ENCODE measurements around the gene C11orf16. TPM values are rescaled to one million over a fixed set of nuclear protein-coding genes. Genes with fewer than 3 reads are reported as not detected.

C11orf16 gene
- total and polyA plus RNA-seq, 2 of the 4 experiments (the other 2 are of a cell fraction): not detected

- H4K8ac ChIP-seq (ENCODE audit: low read depth in 2 of 2, low read length in 2 of 2): no peak overlapping the region
- no peak overlapping the region for H3K4ac ChIP-seq (ENCODE audit: low read depth, low read length)
- in situ Hi-C loops (cut with MboI; ENCODE audit: low sequenced_read_pairs): no loop called here
- H3K14ac ChIP-seq (replicated peaks; ENCODE audit: low read depth, low read length): no peak overlapping the region
- H4K20me1 ChIP-seq (ENCODE audit: insufficient read depth, low read length): no peaks in the 10 kb centered on the region
- no peak for ATAC-seq (ENCODE audit: low read depth)
- no peak overlapping the region for H2BK15ac ChIP-seq (ENCODE audit: low read depth, low read length)
- H3K4me3 ChIP-seq (ENCODE audit: insufficient read depth, low read depth, low read length): no peak overlapping the region
- H3K9me1 ChIP-seq (ENCODE audit: insufficient read depth, low read length): peaks cover 6% of the 10 kb centered on the region; the same call in 1 of the 2 replicates
- H2BK5ac ChIP-seq (ENCODE audit: low read depth, low read length, poor library complexity, severe bottlenecking): no peak overlapping the region
- H4K5ac ChIP-seq (ENCODE audit: low read depth, low read length): no peak overlapping the region
- dilution Hi-C loops (cut with HindIII; ENCODE audit: low sequenced_read_pairs, unreplicated experiment): no loop called here
- no peak overlapping the region for H3K4me2 ChIP-seq (ENCODE audit: low read depth, low read length)
- no peak overlapping the region for H4K91ac ChIP-seq (ENCODE audit: insufficient read depth, low read depth, low read length)
- H3K23ac ChIP-seq (ENCODE audit: low read depth, low read length): no peak overlapping the region
- no peak for TF ChIP-seq SMC3 (IDR thresholded peaks at IDR 0.05; ENCODE audit: low read depth, low read length)
- TF ChIP-seq POLR2A (IDR thresholded peaks at IDR 0.05; ENCODE audit: low read depth, low read length): no peak
- no peak for TF ChIP-seq NFE2L2 (IDR thresholded peaks at IDR 0.05; ENCODE audit: low read depth, low read length)
- TF ChIP-seq MAZ (IDR thresholded peaks at IDR 0.05; ENCODE audit: borderline replicate concordance, low read depth, low read length): no peak
- no peak overlapping the region for H3K18ac ChIP-seq (ENCODE audit: low read depth, low read length)
- ChIA-PET POLR2A (ENCODE audit: unreplicated experiment) (no interaction called here), CTCF (no interaction called here)
- no peaks in the 10 kb centered on the region for H3K9me3 ChIP-seq (ENCODE audit: control insufficient read depth, insufficient read depth, low read length)
- H2BK20ac ChIP-seq (ENCODE audit: low read depth, low read length): no peak overlapping the region
- no peak overlapping the region for H2AK9ac ChIP-seq (replicated peaks; ENCODE audit: low read depth, low read length, poor library complexity)
- H3K36me3 ChIP-seq (ENCODE audit: control insufficient read depth, insufficient read depth, low read length): no peaks in the 10 kb centered on the region
- no peaks in the 10 kb centered on the region for H3K27me3 ChIP-seq (ENCODE audit: control insufficient read depth, insufficient read depth, low read length)
- DNase-seq: no peak
- no peak overlapping the region for H3K9ac ChIP-seq (ENCODE audit: low read depth, low read length)
- no peak overlapping the region for H3K56ac ChIP-seq (ENCODE audit: extremely low read depth, insufficient read depth, low read length)
- no peak overlapping the region for H2AK5ac ChIP-seq (ENCODE audit: low read depth, low read length)
- intact Hi-C loops (cut with micrococcal nuclease): loop anchor here (5.0 kb wide), 1 partner anchor 36 kb away; no protein-coding TSS in a partner anchor
- H2BK120ac ChIP-seq (ENCODE audit: low read depth, low read length): no peak overlapping the region
- no peak overlapping the region for H3K27ac ChIP-seq (ENCODE audit: insufficient read depth, low read length)
- no TSS peak for BruUV-seq (replicated peaks)
- H3K4me1 ChIP-seq (ENCODE audit: control insufficient read depth, insufficient read depth, low read length): peaks cover 3% of the 10 kb centered on the region; the same call in 1 of the 2 replicates
- H2AFZ ChIP-seq (replicated peaks; ENCODE audit: low read length, poor library complexity): no peak overlapping the region
- H3K79me1 ChIP-seq (ENCODE audit: low read depth in 1 of 2, low read length in 2 of 2): peaks cover 4 to 19% of the 10 kb centered on the region in 2 experiments
These were observed 24.6 kb downstream of the C11orf16 start for GRCh38 chr11:8908099-8908498.

Data from IMR-90 (cell line).